WI38 (cell line): ENCODE data around the gene DAPK1.
"Not testable (repeated sequence)": the region's sequence is repeated elsewhere in the genome, so short reads cannot be mapped to it uniquely, and the experiment has no call there.

Experiments
- H3K4me3 ChIP-seq: 2 replicates; pipeline ENCODE4 v1.5.1; 2011; ENCODE audit warnings: low read depth, mild to moderate bottlenecking, control low read depth, low read length
- CTCF ChIP-seq: IDR thresholded peaks from 2 replicates; pipeline ENCODE4 v1.5.1; 2012; ENCODE audit warnings: low read depth, mild to moderate bottlenecking, control low read depth, low read length

DAPK1 gene

GRCh38 chr9:87733273-87734052 is 235.8 kb downstream of the DAPK1 start:
- no peak overlapping the region for H3K4me3 ChIP-seq
- no peak for TF ChIP-seq CTCF

- no peak for TF ChIP-seq CTCF
- no peak overlapping the region for H3K4me3 ChIP-seq
These were observed 236.4 kb downstream of the DAPK1 start for GRCh38 chr9:87734106-87734505.

GRCh38 chr9:87739546-87739945 is 241.9 kb downstream of the DAPK1 start:
- no peak for TF ChIP-seq CTCF
- H3K4me3 ChIP-seq = no peak overlapping the region

GRCh38 chr9:87740209-87740608 is 242.5 kb downstream of the DAPK1 start:
- TF ChIP-seq CTCF = no peak

GRCh38 chr9:87741326-87741725 is 243.7 kb downstream of the DAPK1 start:
- H3K4me3 ChIP-seq = no peak overlapping the region
- no peak for TF ChIP-seq CTCF

More at GRCh38 chr9:87740209-87740608, 242.5 kb downstream of the DAPK1 start:
- no peak overlapping the region for H3K4me3 ChIP-seq

- no peak for TF ChIP-seq CTCF
- H3K4me3 ChIP-seq = no peak overlapping the region
These were observed 244.2 kb downstream of the DAPK1 start for GRCh38 chr9:87741891-87742290.

GRCh38 chr9:87742813-87743428 is 245.3 kb downstream of the DAPK1 start:
- TF ChIP-seq CTCF = no peak
- no peak overlapping the region for H3K4me3 ChIP-seq

- H3K4me3 ChIP-seq = not testable (repeated sequence)
These were observed 246.6 kb downstream of the DAPK1 start for GRCh38 chr9:87744247-87744646.
